HepG2 (cell line): ENCODE results near the gene TENT4B. TPM values are rescaled to one million over a fixed set of nuclear protein-coding genes. Genes with fewer than 3 reads are reported as not detected.
A peak's percentile ranks its signal among the peaks of the same experiment; 100 is the strongest.

Experiments used
- AGO2 ChIP-seq: fragments of 200-400 bp; formaldehyde crosslinking; optimal IDR thresholded peaks from 2 replicates; pipeline ENCODE3; 2017; ENCODE audit warnings: mild to moderate bottlenecking, low read depth, low read length, moderate library complexity
- ARID2 ChIP-seq: sonication (generic); formaldehyde crosslinking; IDR thresholded peaks from 2 replicates; pipeline ENCODE4 v1.8.1; 2022; ENCODE audit warnings: mild to moderate bottlenecking, missing genetic modification reagents, borderline replicate concordance
- DNMT3B ChIP-seq: conservative IDR thresholded peaks from 2 replicates; pipeline ENCODE4 v1.6.1; 2016; ENCODE audit warnings: missing biosample characterization, control low read depth
- GABPB1 ChIP-seq: IDR thresholded peaks from 2 replicates; pipeline ENCODE4 v1.6.1; 2016; ENCODE audit warnings: mild to moderate bottlenecking, missing genetic modification reagents, moderate library complexity, missing compliant biosample characterization
- HIC2 ChIP-seq: sonication (generic); formaldehyde crosslinking; IDR thresholded peaks from 2 replicates; pipeline ENCODE4 v1.9.0; 2022; ENCODE audit warnings: low read depth, missing genetic modification reagents
- KAT7 ChIP-seq: IDR thresholded peaks from 2 replicates; pipeline ENCODE4 v1.6.1; 2018; ENCODE audit warnings: borderline replicate concordance, missing compliant biosample characterization
- KLF13 ChIP-seq: sonication (generic); formaldehyde crosslinking; IDR thresholded peaks from 2 replicates; pipeline ENCODE4 v1.4.0; 2020; ENCODE audit warnings: mild to moderate bottlenecking, missing genetic modification reagents
- KLF16 ChIP-seq, 2 experiments: sonication (generic) in 1 of 2; formaldehyde crosslinking in 1 of 2; IDR thresholded peaks; 2 replicates each; pipeline versions ENCODE4 v1.6.1 to v1.8.0; 2016 to 2023; ENCODE audit warnings: missing genetic modification reagents in 2 of 2, missing compliant biosample characterization in 1 of 2
- KMT2A ChIP-seq: sonication (generic); formaldehyde crosslinking; IDR thresholded peaks from 2 replicates; pipeline ENCODE4 v1.4.0; 2020; ENCODE audit warnings: missing genetic modification reagents
- MTA1 ChIP-seq: sonication (generic); formaldehyde crosslinking; IDR thresholded peaks from 2 replicates; pipeline ENCODE4 v1.4.0; 2020; ENCODE audit warnings: missing genetic modification reagents, mild to moderate bottlenecking, borderline replicate concordance
- MXI1 ChIP-seq: IDR thresholded peaks from 3 replicates; pipeline ENCODE4 v1.6.1; 2012; ENCODE audit warnings: low read depth, low read length, inconsistent platforms, borderline replicate concordance
- POGZ ChIP-seq: sonication (generic); formaldehyde crosslinking; IDR thresholded peaks from 2 replicates; pipeline ENCODE4 v1.4.0; 2020; ENCODE audit warnings: mild to moderate bottlenecking, missing genetic modification reagents
- RAD21 ChIP-seq: fragments of 450-650 bp; formaldehyde crosslinking; IDR thresholded peaks from 2 replicates; pipeline ENCODE4 v1.5.0; 2020; ENCODE audit warnings: mild to moderate bottlenecking
- SALL1 ChIP-seq: sonication (generic); formaldehyde crosslinking; IDR thresholded peaks from 2 replicates; pipeline ENCODE4 v1.8.0; 2022; ENCODE audit warnings: mild to moderate bottlenecking, missing genetic modification reagents
- SAP130 ChIP-seq: IDR thresholded peaks from 2 replicates; pipeline ENCODE4 v1.6.1; 2016; ENCODE audit warnings: low read depth
- ZBTB7B ChIP-seq: sonication (generic); formaldehyde crosslinking; IDR thresholded peaks from 2 replicates; pipeline ENCODE4 v1.4.0; 2020; ENCODE audit warnings: missing genetic modification reagents
- ZNF234 ChIP-seq: sonication (generic); formaldehyde crosslinking; conservative IDR thresholded peaks from 2 replicates; pipeline ENCODE4 v1.5.1; 2020; ENCODE audit warnings: mild to moderate bottlenecking, missing genetic modification reagents
- ZNF329 ChIP-seq: sonication (generic); formaldehyde crosslinking; IDR thresholded peaks from 2 replicates; pipeline ENCODE4 v1.9.0; 2021; ENCODE audit warnings: low read depth, mild to moderate bottlenecking, missing genetic modification reagents
- ZNF350 ChIP-seq: sonication (generic); formaldehyde crosslinking; IDR thresholded peaks from 2 replicates; pipeline ENCODE4 v1.4.0; 2020; ENCODE audit warnings: mild to moderate bottlenecking, low read depth, missing genetic modification reagents, borderline replicate concordance
- ZNF451 ChIP-seq: sonication (generic); formaldehyde crosslinking; IDR thresholded peaks from 2 replicates; pipeline ENCODE4 v1.5.0; 2020; ENCODE audit warnings: mild to moderate bottlenecking, missing genetic modification reagents
- ZNF546 ChIP-seq: sonication (generic); formaldehyde crosslinking; conservative IDR thresholded peaks from 2 replicates; pipeline ENCODE4 v1.8.1; 2023; ENCODE audit warnings: mild to moderate bottlenecking, missing genetic modification reagents
- ZNF550 ChIP-seq: sonication (generic); formaldehyde crosslinking; IDR thresholded peaks from 2 replicates; pipeline ENCODE4 v1.4.0; 2020; ENCODE audit warnings: mild to moderate bottlenecking, missing genetic modification reagents, borderline replicate concordance
- ZNF552 ChIP-seq: sonication (generic); formaldehyde crosslinking; IDR thresholded peaks from 2 replicates; pipeline ENCODE4 v1.9.0; 2022; ENCODE audit warnings: missing genetic modification reagents, mild to moderate bottlenecking, borderline replicate concordance
- ZNF569 ChIP-seq: sonication (generic); formaldehyde crosslinking; IDR thresholded peaks from 2 replicates; pipeline ENCODE4 v1.5.0; 2020; ENCODE audit warnings: mild to moderate bottlenecking, missing genetic modification reagents, moderate library complexity, borderline replicate concordance
- ZNF607 ChIP-seq: sonication (generic); formaldehyde crosslinking; IDR thresholded peaks from 2 replicates; pipeline ENCODE4 v1.5.1; 2020; ENCODE audit warnings: missing genetic modification reagents, mild to moderate bottlenecking, borderline replicate concordance
- ZNF674 ChIP-seq: sonication (generic); formaldehyde crosslinking; IDR thresholded peaks from 2 replicates; pipeline ENCODE4 v1.5.0; 2020; ENCODE audit warnings: low read depth, mild to moderate bottlenecking, missing genetic modification reagents
- ZSCAN30 ChIP-seq: sonication (generic); formaldehyde crosslinking; IDR thresholded peaks from 2 replicates; pipeline ENCODE4 v1.5.0; 2020; ENCODE audit warnings: mild to moderate bottlenecking, missing genetic modification reagents
- polyA plus RNA-seq, 8 experiments: library from polyadenylated mRNA; depleted of rRNA in 3 of 8; stranded (reverse) in 7 of 8; unstranded in 1 of 8; fragments of >200 nt; fragmentation: Illumina TruSeq in 4 of 8; extraction: Trizol in 4 of 8; gene quantifications; 2 replicates each; pipeline versions ENCODE4 v1.2.1 to v1.2.3, GENCODE V29; 2011 to 2016; ENCODE audit warnings: low read depth in 4 of 8, missing spikeins in 1 of 8, mixed read lengths in 1 of 8; ENCODE audit not compliant: insufficient read depth in 1 of 8
- total RNA-seq, 5 experiments: library from RNA; depleted of rRNA; stranded (reverse); fragments of >200 nt; fragmentation: Illumina TruSeq; extraction: Trizol; gene quantifications; 2 replicates each; pipeline ENCODE4 v1.2.3, GENCODE V29; 2016; ENCODE audit warnings: low read depth in 1 of 5

TENT4B gene
- total and polyA plus RNA-seq, 2 of the 13 experiments (the other 11 are each of a cell fraction or from before 2014, with no cell fraction given), result 15.0 to 32.8 TPM

DNA sequence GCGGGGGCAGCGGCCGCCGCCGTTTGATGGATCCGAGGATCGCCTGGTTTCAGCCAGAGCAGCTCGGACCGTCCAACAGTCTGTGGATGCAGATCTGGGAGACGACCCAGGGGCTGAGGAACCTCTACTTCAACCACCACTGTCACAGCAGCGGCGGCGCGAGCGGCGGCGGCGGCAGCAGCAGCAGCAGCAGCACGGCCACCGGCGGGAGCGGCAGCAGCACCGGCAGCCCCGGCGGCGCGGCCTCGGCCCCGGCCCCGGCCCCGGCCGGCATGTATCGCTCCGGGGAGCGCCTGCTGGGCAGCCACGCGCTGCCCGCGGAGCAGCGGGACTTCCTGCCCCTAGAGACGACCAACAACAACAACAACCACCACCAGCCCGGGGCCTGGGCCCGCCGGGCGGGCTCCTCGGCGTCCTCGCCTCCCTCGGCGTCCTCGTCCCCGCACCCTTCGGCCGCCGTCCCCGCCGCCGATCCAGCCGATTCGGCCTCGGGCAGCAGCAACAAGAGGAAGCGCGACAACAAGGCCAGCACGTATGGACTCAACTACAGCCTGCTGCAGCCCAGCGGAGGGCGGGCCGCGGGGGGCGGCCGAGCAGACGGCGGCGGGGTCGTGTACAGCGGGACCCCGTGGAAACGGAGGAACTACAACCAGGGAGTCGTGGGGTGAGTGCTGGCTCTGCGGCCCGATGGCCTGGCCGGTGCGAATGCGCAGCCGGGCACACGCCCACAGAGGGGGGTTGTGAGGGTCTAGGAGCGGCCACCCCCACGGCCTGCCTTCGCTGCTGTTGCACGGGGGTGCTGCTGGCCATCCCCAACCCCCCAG lies 702 bp downstream of the TENT4B start (continued):
- TF ChIP-seq ZNF329 (CRISPR knock-in tag) (0 out of 2 replicates have a peak, but pooled peaks have one; percentile 21), SALL1 (CRISPR knock-in tag) (peak; percentile 56; the same call in 1 of the 2 replicates), ZNF451 (0 out of 2 replicates have a peak, but pooled peaks have one; percentile 16), GABPB1 (CRISPR knock-in tag) (peak; percentile 59; the same call in 1 of the 2 replicates), RAD21 (CRISPR knock-in tag) (no peak; the same call in 1 of the 2 replicates), ZNF550 (no peak), AGO2 (peak; percentile 90), KMT2A (CRISPR knock-in tag) (peak; percentile 61; the same call in 1 of the 2 replicates), KLF16 (CRISPR knock-in tag; IDR thresholded peaks at IDR 0.05) (0 out of 4 replicates have a peak, but pooled peaks of 1 of the 2 experiments have one; percentile 24), KLF13 (CRISPR knock-in tag) (peak; percentile 69; the same call in 1 of the 2 replicates), POGZ (CRISPR knock-in tag) (no peak), KAT7 (CRISPR knock-in tag) (peak; percentile 93; the same call in 1 of the 2 replicates), MTA1 (CRISPR knock-in tag) (peak; percentile 36; the same call in 1 of the 2 replicates), ZNF569 (CRISPR knock-in tag) (no peak), ZNF546 (peak; percentile 51; the same call in 1 of the 2 replicates), MXI1 (peak; percentile 43; the same call in 1 of the 3 replicates), HIC2 (no peak), DNMT3B (CRISPR knock-in tag) (no peak), ZNF552 (CRISPR knock-in tag) (no peak), ZSCAN30 (CRISPR knock-in tag) (no peak), ARID2 (0 out of 2 replicates have a peak, but pooled peaks have one; percentile 41), ZNF234 (CRISPR knock-in tag) (0 out of 2 replicates have a peak, but pooled peaks have one; percentile 52), SAP130 (peak; percentile 42), ZNF607 (CRISPR knock-in tag) (peak; percentile 68; the same call in 1 of the 2 replicates), ZNF674 (CRISPR knock-in tag) (0 out of 2 replicates have a peak, but pooled peaks have one; percentile 45), ZNF350 (CRISPR knock-in tag) (peak; percentile 55; the same call in 1 of the 2 replicates), ZBTB7B (peak; percentile 28; the same call in 1 of the 2 replicates)
